ENCODE results near the gene FAM181B.
A peak's percentile ranks its signal among the peaks of the same experiment; 100 is the strongest.

Gene FAM181B

GRCh38 chr11:82733444-82734119, at the start of gene FAM181B:
Gene FAM181B (minus strand): TSS chr11:82733864. CDS start chr11:82733729, 135 bp downstream.
- DNase-seq (ENCODE audit: low read depth) = no peak

GRCh38 chr11:82782825-82783374, 49.2 kb upstream of the FAM181B start:
- no peak for DNase-seq (ENCODE audit: low read depth)

DNA sequence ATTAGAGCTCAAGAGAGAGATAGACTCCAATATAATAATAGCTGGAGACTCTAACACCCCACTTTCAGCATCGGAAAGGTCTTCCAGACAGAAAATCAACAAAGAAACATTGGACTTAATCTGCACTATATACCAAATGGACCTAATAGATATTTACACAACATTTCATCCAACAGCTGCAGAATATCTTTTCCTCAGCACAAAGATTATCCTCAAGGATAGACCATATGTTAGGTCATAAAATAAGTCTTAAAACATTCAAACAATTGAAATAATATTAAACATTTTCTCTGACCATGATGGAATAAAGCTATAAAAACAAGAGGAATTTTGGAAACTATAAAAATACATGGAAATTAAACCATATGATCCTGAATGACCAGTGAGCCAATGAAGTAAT, 45.1 kb upstream of the FAM181B start:
- no peak for DNase-seq (ENCODE audit: low read depth)

- DNase-seq (ENCODE audit: low read depth) = no peak
These were observed 42.7 kb upstream of the FAM181B start for GRCh38 chr11:82776377-82776776.

GRCh38 chr11:82775736-82776346, 42.2 kb upstream of the FAM181B start:
- peak; percentile 31 for DNase-seq (ENCODE audit: low read depth)

- DNase-seq (ENCODE audit: low read depth) = no peak
These were observed 41.6 kb upstream of the FAM181B start for GRCh38 chr11:82775218-82775617.

DNA sequence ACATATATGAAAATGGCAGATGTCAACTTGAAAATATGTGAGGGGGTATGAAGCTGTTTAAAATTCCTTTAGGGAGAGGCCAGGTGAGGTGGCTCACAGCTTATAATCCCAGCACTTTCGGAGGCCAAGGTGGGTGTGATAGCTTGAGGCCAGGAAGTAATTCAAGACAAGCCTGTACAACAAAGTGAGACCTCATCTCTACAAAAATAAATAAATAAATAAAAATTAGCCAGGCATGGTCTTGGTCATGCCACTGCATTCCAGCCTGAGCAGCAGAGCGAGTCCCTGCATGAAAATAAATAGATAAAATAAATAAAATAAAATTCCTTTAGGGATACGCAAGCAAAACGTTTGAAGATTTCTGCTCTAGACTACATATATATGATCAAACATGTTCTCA, 38.1 kb upstream of the FAM181B start:
- DNase-seq (ENCODE audit: low read depth) = no peak

DNA sequence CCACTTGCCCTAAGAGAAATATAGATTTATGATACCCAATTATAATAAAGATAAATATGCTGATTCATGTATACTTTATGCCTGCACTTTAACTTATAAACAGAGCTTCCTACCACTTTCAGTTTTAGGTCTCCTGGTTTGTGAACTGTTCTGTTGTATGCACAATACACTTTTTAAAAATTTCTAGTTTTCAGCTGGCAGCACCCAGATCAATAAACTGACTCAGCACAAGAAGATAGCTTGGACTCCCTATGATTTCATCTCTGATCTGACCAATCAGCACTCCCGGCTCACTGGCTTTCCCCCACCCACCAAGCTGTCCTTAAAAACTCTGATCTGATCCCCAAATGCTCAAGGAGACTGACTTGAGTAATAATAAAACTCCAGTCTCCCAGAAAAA, 33.5 kb upstream of the FAM181B start:
- no peak for DNase-seq (ENCODE audit: low read depth)

GRCh38 chr11:82765466-82766034, 31.9 kb upstream of the FAM181B start:
- DNase-seq (ENCODE audit: low read depth) = no peak

- DNase-seq (ENCODE audit: low read depth) = no peak
These were observed 29.5 kb upstream of the FAM181B start for GRCh38 chr11:82763167-82763566.

GRCh38 chr11:82759649-82760048, 26.0 kb upstream of the FAM181B start:
- DNase-seq (ENCODE audit: low read depth) = no peak

- no peak for DNase-seq (ENCODE audit: low read depth)
These were observed 24.1 kb upstream of the FAM181B start for GRCh38 chr11:82757660-82758357.

GRCh38 chr11:82756765-82757639, 23.3 kb upstream of the FAM181B start:
- no peak for DNase-seq (ENCODE audit: low read depth)

DNA sequence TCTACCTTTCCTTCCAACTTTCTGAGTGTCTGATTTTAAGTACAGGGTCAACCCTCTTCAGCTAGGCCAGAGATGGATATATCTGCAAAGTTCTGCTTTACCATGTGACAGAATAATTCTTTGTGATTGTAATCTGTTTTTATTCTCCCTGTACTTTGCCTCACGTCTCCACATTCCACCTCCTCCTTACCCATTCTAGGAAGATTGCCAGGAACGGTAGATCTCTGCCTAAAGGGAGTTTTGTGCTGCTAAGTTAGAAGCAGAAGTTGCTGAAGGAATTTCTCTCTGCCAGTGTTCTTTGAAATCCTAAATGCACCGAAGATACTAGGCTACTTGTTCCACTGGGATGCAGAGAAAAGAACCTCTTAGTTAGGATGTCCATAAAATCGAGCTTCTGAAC, 20.7 kb upstream of the FAM181B start:
- no peak for DNase-seq (ENCODE audit: low read depth)

- no peak for DNase-seq (ENCODE audit: low read depth)
These were observed 20.3 kb upstream of the FAM181B start for GRCh38 chr11:82753921-82754320.

- no peak for DNase-seq (ENCODE audit: low read depth)
These were observed 19.1 kb upstream of the FAM181B start for GRCh38 chr11:82752801-82753200.

GRCh38 chr11:82750643-82751139, 17.0 kb upstream of the FAM181B start:
- DNase-seq (ENCODE audit: low read depth) = no peak

DNA sequence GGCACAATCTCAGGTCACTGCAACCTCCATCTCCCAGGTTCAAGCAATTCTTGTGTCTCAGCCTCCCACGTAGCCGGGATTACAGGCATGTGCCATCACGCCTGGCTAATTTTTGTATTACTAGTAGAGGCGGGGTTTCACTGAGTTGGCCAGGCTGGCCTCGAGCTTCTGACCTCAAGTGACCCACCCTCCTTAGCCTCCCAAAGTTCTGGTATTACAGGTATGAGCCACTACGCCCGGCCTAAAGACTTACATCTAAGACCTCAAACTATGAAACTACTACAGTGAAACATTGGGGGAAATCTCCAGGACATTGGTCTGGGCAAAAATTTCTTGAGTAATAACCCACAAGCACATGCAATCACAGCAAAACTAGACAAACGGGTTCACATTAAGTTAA, 13.8 kb upstream of the FAM181B start:
- no peak for DNase-seq (ENCODE audit: low read depth)

DNA sequence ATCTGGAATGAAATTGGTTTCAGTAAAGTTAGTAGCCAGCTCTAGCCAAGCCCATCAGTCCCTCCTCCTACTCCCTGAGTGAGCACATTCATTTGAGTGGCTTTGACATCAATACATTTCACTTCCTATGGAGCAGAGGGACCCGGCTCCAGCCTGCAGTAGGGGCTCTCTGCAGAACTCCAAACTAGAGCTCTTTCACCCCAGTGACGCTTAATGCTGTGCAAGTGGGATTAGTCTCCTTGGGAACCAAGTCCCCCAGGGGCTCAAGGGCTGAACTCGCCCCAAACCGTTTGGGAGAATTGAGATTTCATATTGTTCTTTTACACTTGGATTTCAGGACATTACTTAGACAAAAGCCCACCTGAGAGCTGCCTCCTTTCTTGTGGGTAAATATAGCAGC, 4.4 kb upstream of the FAM181B start:
- no peak for DNase-seq (ENCODE audit: low read depth)

- no peak for DNase-seq (ENCODE audit: low read depth)
These were observed 436 bp upstream of the FAM181B start for GRCh38 chr11:82734120-82734479.

- DNase-seq (ENCODE audit: low read depth) = no peak
These were observed 775 bp downstream of the FAM181B start for GRCh38 chr11:82732734-82733443.

Measured in GM04504 (cell line).